Coronary artery (tissue), 2 donors: ENCODE data around the gene GVQW3.

Experiments
- DNase-seq: peaks from one replicate; pipeline ENCODE4 v3.0.0-alpha.2; 2017; ENCODE audit warnings: low spot score
- H3K27ac ChIP-seq, 2 donors: fragments of 200-600 bp; sonication (generic); one replicate each; pipeline ENCODE4 v1.5.1; 2016 to 2019
- H3K4me3 ChIP-seq: fragments of 200-600 bp; sonication (generic); 2 replicates; pipeline ENCODE4 v1.5.1; 2016; ENCODE audit warnings: mild to moderate bottlenecking, moderate library complexity
- CTCF ChIP-seq: fragments of 200-600 bp; sonication (generic); IDR thresholded peaks from one replicate; pipeline ENCODE4 v1.5.1; 2019; ENCODE audit warnings: antibody characterized with exemption

GVQW3 gene

GRCh38 chr11:76415073-76415472, 34.0 kb downstream of the GVQW3 start:
- no peak for DNase-seq
- H3K27ac ChIP-seq, result no peak overlapping the region
- TF ChIP-seq CTCF, result no peak
- no peak overlapping the region for H3K4me3 ChIP-seq

GRCh38 chr11:76419896-76420295, 38.8 kb downstream of the GVQW3 start:
- TF ChIP-seq CTCF, result no peak
- no peak for DNase-seq
- no peak overlapping the region for H3K4me3 ChIP-seq
- no peak overlapping the region for H3K27ac ChIP-seq

- Histone ChIP-seq H3K27ac (no peak overlapping the region), H3K4me3 (no peak overlapping the region)
- DNase-seq, result no peak
- TF ChIP-seq CTCF, result no peak
Observed at GRCh38 chr11:76424379-76424778, 43.3 kb downstream of the GVQW3 start.

GRCh38 chr11:76424891-76425290, 43.8 kb downstream of the GVQW3 start:
- no peak for DNase-seq
- H3K4me3 ChIP-seq, result no peak overlapping the region
- no peak for TF ChIP-seq CTCF
- H3K27ac ChIP-seq, result no peak overlapping the region

GRCh38 chr11:76426660-76427059, 45.5 kb downstream of the GVQW3 start:
- TF ChIP-seq CTCF, result no peak
- no peak overlapping the region for H3K27ac ChIP-seq
- DNase-seq, result no peak
- no peak overlapping the region for H3K4me3 ChIP-seq

GRCh38 chr11:76436020-76436419, 54.9 kb downstream of the GVQW3 start:
- Histone ChIP-seq H3K27ac (no peak overlapping the region), H3K4me3 (no peak overlapping the region)
- no peak for DNase-seq
- TF ChIP-seq CTCF, result no peak

- TF ChIP-seq CTCF, result no peak
- DNase-seq, result no peak
- Histone ChIP-seq H3K4me3 (peak overlapping the region; percentile 87), H3K27ac (peak overlapping the region in 1 of 2 donors; percentile 66)
Observed at GRCh38 chr11:76443268-76443980, 62.3 kb downstream of the GVQW3 start.
